ENCODE data around the gene IQCE. TPM values are rescaled to one million over a fixed set of nuclear protein-coding genes. Genes with fewer than 3 reads are reported as not detected.

Gene IQCE
- total RNA-seq, 1 experiment from 2014 or later: 35.8 TPM

- Histone ChIP-seq H3K9me3 (ENCODE audit: insufficient read depth, low read depth) (no peaks in the 10 kb centered on the region), H3K4me2 (no peak overlapping the region), H3K27ac (no peak overlapping the region), H3K27me3 (ENCODE audit: insufficient read depth, low read depth) (no peaks in the 10 kb centered on the region), H3K4me3 (no peak overlapping the region), H3K4me1 (replicated peaks; ENCODE audit: insufficient read depth) (no peaks in the 10 kb centered on the region), H2AFZ (no peak overlapping the region), H3K36me3 (ENCODE audit: low read depth) (peaks cover 20% of the 10 kb centered on the region; the same call in 1 of the 2 replicates), H3F3A (ENCODE audit: insufficient read depth, low read depth) (peaks cover 3% of the 10 kb centered on the region; the same call in 1 of the 2 replicates), H3K79me2 (ENCODE audit: low read depth) (no peaks in the 10 kb centered on the region), H3K9me2 (ENCODE audit: insufficient read depth) (no peaks in the 10 kb centered on the region), H4K20me1 (ENCODE audit: insufficient read depth) (no peaks in the 10 kb centered on the region; the same call in 1 of the 2 replicates)
- no peak for DNase-seq
- intact Hi-C loops (cut with micrococcal nuclease; ENCODE audit: unreplicated experiment): loop anchor here (10.0 kb wide), 1 partner anchor 1698 kb away; no protein-coding TSS in a partner anchor
- TF ChIP-seq EZH2 (IDR thresholded peaks at IDR 0.05; ENCODE audit: low read depth): no peak
- TF ChIP-seq CTCF (conservative IDR thresholded peaks at IDR 0.05): no peak
- ChIA-PET CTCF (no interaction called here), POLR2A (ENCODE audit: unreplicated experiment) (no interaction called here)
- BruUV-seq (replicated peaks): no TSS peak
These were observed 15.6 kb upstream of the IQCE start for GRCh38 chr7:2542916-2543871.

GRCh38 chr7:2544541-2545188, 14.1 kb upstream of the IQCE start:
- Histone ChIP-seq H3K4me2 (no peak overlapping the region), H3K27ac (no peak overlapping the region), H3K79me2 (ENCODE audit: low read depth) (no peaks in the 10 kb centered on the region), H3F3A (ENCODE audit: insufficient read depth, low read depth) (peaks cover 3% of the 10 kb centered on the region; the same call in 1 of the 2 replicates), H2AFZ (no peak overlapping the region), H3K36me3 (ENCODE audit: low read depth) (peaks cover 20% of the 10 kb centered on the region), H3K4me1 (replicated peaks; ENCODE audit: insufficient read depth) (no peaks in the 10 kb centered on the region), H3K9me3 (ENCODE audit: insufficient read depth, low read depth) (no peaks in the 10 kb centered on the region), H3K27me3 (ENCODE audit: insufficient read depth, low read depth) (no peaks in the 10 kb centered on the region), H3K4me3 (no peak overlapping the region), H3K9me2 (ENCODE audit: insufficient read depth) (no peaks in the 10 kb centered on the region), H4K20me1 (ENCODE audit: insufficient read depth) (peaks cover under 1% of the 10 kb centered on the region; the same call in 1 of the 2 replicates)
- no peak for DNase-seq
- TF ChIP-seq CTCF (conservative IDR thresholded peaks at IDR 0.05): no peak
- TF ChIP-seq EZH2 (IDR thresholded peaks at IDR 0.05; ENCODE audit: low read depth): no peak
- POLR2A ChIA-PET (ENCODE audit: unreplicated experiment): no interaction called here
- CTCF ChIA-PET: no interaction called here
- BruUV-seq (replicated peaks): no TSS peak
- intact Hi-C loops (cut with micrococcal nuclease; ENCODE audit: unreplicated experiment): loop anchor here (10.0 kb wide), 1 partner anchor 1700 kb away; no protein-coding TSS in a partner anchor

GRCh38 chr7:2545746-2546425, 12.9 kb upstream of the IQCE start:
- Histone ChIP-seq H3K4me3 (no peak overlapping the region), H4K20me1 (ENCODE audit: insufficient read depth) (peaks cover 13% of the 10 kb centered on the region; the same call in 1 of the 2 replicates), H3K27me3 (ENCODE audit: insufficient read depth, low read depth) (no peaks in the 10 kb centered on the region), H3K9me2 (ENCODE audit: insufficient read depth) (no peaks in the 10 kb centered on the region), H3K9me3 (ENCODE audit: insufficient read depth, low read depth) (no peaks in the 10 kb centered on the region), H3K79me2 (ENCODE audit: low read depth) (no peaks in the 10 kb centered on the region), H2AFZ (no peak overlapping the region), H3F3A (ENCODE audit: insufficient read depth, low read depth) (peaks cover 13% of the 10 kb centered on the region; the same call in 1 of the 2 replicates), H3K36me3 (ENCODE audit: low read depth) (peaks cover 20% of the 10 kb centered on the region), H3K4me2 (no peak overlapping the region), H3K4me1 (replicated peaks; ENCODE audit: insufficient read depth) (no peaks in the 10 kb centered on the region), H3K27ac (no peak overlapping the region)
- BruUV-seq (replicated peaks): no TSS peak
- no peak for TF ChIP-seq EZH2 (IDR thresholded peaks at IDR 0.05; ENCODE audit: low read depth)
- no peak for TF ChIP-seq CTCF (conservative IDR thresholded peaks at IDR 0.05)
- intact Hi-C loops (cut with micrococcal nuclease; ENCODE audit: unreplicated experiment): loop anchor here (10.0 kb wide), 1 partner anchor 1701 kb away; no protein-coding TSS in a partner anchor
- no peak for DNase-seq
- CTCF ChIA-PET: no interaction called here
- POLR2A ChIA-PET (ENCODE audit: unreplicated experiment): no interaction called here

Measured in PC-9 (cell line).